GM03348 (cell line): ENCODE results near the gene C10orf90.
"Not testable (repeated sequence)": the region's sequence is repeated elsewhere in the genome, so short reads cannot be mapped to it uniquely, and the experiment has no call there.

Experiments
- DNase-seq: peaks from one replicate; pipeline ENCODE4 v3.0.0; 2012; ENCODE audit warnings: low spot score

The C10orf90 gene

GRCh38 chr10:126584836-126585235 lies 85.7 kb downstream of the C10orf90 start:
- no peak for DNase-seq

GRCh38 chr10:126583552-126584200 lies 86.8 kb downstream of the C10orf90 start:
- DNase-seq: no peak

GRCh38 chr10:126581648-126582046 lies 88.8 kb downstream of the C10orf90 start:
- no peak for DNase-seq

GRCh38 chr10:126580873-126581647 lies 89.4 kb downstream of the C10orf90 start:
- DNase-seq: no peak

- DNase-seq: no peak
Observed at GRCh38 chr10:126576336-126576735, 94.2 kb downstream of the C10orf90 start.

- peak; percentile 10 for DNase-seq
Observed at GRCh38 chr10:126570621-126571602, 99.6 kb downstream of the C10orf90 start.

- DNase-seq: no peak
Observed at GRCh38 chr10:126570245-126570570, 100.3 kb downstream of the C10orf90 start.

GRCh38 chr10:126569513-126570244 lies 100.8 kb downstream of the C10orf90 start:
- DNase-seq: peak; percentile 51

- no peak for DNase-seq
Observed at GRCh38 chr10:126568809-126569385, 101.6 kb downstream of the C10orf90 start.

GRCh38 chr10:126565871-126566270 lies 104.6 kb downstream of the C10orf90 start:
- no peak for DNase-seq

GRCh38 chr10:126565441-126565840 lies 105.1 kb downstream of the C10orf90 start:
- no peak for DNase-seq

- no peak for DNase-seq
Observed at GRCh38 chr10:126564326-126564888, 106.1 kb downstream of the C10orf90 start.

- DNase-seq: no peak
Observed at GRCh38 chr10:126563361-126563760, 107.1 kb downstream of the C10orf90 start.

GRCh38 chr10:126561921-126562680 lies 108.4 kb downstream of the C10orf90 start:
- peak; percentile 21 for DNase-seq

- peak; percentile 19 for DNase-seq
Observed at GRCh38 chr10:126561294-126561920, 109.1 kb downstream of the C10orf90 start.

GRCh38 chr10:126558881-126559280 lies 111.6 kb downstream of the C10orf90 start:
- DNase-seq: no peak

GRCh38 chr10:126551202-126551601 lies 119.3 kb downstream of the C10orf90 start:
- peak; percentile 15 for DNase-seq

GRCh38 chr10:126550586-126550985 lies 119.9 kb downstream of the C10orf90 start:
- DNase-seq: not testable (repeated sequence)

- DNase-seq: no peak
Observed at GRCh38 chr10:126549344-126549743, 121.1 kb downstream of the C10orf90 start.

GRCh38 chr10:126544565-126544964 lies 125.9 kb downstream of the C10orf90 start:
- DNase-seq: no peak
